ENCODE measurements around the gene ZDHHC18.

Gene ZDHHC18

DNA sequence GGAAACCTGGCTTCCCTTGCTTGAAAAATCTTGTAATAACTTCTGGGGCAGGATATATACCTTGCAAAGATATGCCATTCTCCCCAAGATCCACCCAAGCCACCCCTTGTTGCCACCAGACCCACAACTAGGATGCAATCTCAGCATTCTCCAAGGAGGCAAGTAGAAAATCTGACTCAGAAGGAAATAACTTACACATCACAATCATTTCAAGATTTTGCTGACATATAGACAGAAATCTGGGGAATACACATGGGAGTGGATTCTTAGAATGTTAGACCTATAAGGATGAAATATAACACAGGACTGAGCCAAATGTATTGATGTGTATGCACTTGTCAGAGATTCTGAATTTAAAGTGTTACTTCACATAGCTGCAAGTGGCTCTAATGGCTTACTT, 14.8 kb upstream of the ZDHHC18 start:
- no peak for DNase-seq
- TF ChIP-seq POLR2A (IDR thresholded peaks at IDR 0.05; ENCODE audit: low read length) (no peak), GATA1 (IDR thresholded peaks at IDR 0.05; ENCODE audit: low read depth, low read length) (no peak)

DNA sequence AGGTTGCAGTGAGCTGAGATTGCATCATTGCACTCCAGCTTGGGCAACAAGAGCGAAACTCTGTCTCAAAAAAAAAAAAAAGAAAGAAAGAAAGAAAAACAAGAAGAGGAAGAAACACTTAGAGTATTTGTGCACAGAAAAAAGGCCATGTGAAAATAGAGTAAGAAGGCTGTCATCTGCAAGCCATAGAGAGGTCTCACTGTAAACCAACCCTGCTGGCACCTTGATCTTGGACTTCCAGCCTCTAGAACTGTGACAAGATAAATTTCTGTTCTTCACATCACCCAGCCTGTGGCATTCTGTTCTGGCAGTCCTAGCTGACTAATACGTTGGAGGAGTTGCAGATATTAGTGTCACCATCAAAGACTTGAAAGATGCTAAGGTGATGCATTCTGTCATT, 12.1 kb upstream of the ZDHHC18 start:
- no peak for DNase-seq
- TF ChIP-seq POLR2A (IDR thresholded peaks at IDR 0.05; ENCODE audit: low read length), result no peak
- no peak for TF ChIP-seq GATA1 (IDR thresholded peaks at IDR 0.05; ENCODE audit: low read depth, low read length)

DNA sequence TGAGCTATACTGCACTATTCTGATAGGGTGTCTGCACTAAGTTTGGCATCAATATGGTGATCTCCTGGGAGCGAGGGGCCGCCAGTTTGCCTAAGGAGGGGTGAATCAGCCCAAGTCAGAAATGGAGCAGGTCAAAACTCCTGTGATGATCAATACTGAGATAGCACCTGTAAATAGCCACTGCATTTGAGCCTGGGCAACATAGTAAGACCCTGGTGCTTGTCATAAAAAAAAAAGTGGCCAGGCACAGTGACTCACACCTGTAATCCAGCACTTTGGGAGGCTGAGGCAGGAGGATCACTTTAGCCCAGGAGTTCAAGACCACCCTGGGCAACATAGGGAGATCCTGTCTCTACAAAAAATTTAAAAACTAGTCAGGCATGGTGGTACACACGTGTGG, 11.6 kb upstream of the ZDHHC18 start:
- TF ChIP-seq GATA1 (IDR thresholded peaks at IDR 0.05; ENCODE audit: low read depth, low read length), result no peak
- no peak for DNase-seq

DNA sequence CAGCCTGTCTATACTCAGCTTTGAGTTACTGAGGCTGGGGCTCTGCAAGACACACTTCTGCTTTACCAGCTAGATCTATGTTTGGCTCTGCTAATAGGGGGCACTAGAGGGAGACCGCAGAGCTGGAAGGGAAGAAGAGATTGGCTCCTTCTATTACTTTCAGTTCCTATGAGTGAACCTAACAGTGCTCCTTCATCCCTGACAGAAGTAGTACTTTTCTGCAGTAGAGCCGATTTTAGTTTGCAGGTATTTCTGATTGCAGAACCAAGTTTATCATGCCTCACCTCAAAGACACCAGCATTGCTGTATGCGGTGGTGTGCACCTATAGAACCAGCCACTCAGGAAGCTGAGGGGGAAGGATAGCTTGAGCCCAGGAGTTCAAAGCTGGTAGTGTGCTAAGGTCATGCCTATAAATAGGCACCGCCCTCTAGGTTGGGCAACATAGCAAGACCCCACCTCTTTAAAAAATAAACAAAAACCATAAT, 5.7 kb upstream of the ZDHHC18 start:
- no peak for TF ChIP-seq POLR2A (IDR thresholded peaks at IDR 0.05; ENCODE audit: low read length)
- no peak for TF ChIP-seq GATA1 (IDR thresholded peaks at IDR 0.05; ENCODE audit: low read depth, low read length)
- no peak for DNase-seq

DNA sequence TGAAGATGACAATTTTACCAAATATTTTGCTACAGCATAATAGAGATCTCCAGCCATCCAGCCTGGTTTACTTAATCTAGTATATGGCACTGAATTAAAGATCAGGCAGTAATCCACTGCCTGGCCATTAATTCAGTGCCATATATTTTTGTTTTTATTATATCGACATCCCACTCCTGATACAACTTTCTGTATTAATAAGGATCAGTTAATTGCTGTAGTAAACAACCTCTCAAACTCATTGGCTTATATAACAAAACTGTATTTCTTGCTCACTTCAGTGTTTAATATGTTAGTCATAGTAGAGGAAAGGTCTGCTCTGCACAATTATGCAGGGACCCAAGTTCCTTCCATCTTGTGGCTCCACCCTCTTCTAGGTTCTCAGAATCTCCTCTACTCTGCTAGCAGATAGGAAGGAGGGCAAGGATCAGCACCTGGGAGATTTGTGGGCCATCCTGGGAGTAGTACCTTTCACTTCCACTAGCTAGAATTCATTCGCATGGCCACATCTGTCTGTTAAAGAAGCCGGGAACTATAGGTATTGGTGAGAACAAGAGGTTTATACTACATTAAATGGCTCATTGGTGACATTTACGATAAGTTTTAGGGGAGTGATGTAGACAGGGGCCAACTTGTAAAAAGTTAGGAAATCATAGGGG, 3.6 kb upstream of the ZDHHC18 start:
- TF ChIP-seq POLR2A (IDR thresholded peaks at IDR 0.05; ENCODE audit: low read length) (no peak), GATA1 (IDR thresholded peaks at IDR 0.05; ENCODE audit: low read depth, low read length) (no peak)
- DNase-seq, result no peak

DNA sequence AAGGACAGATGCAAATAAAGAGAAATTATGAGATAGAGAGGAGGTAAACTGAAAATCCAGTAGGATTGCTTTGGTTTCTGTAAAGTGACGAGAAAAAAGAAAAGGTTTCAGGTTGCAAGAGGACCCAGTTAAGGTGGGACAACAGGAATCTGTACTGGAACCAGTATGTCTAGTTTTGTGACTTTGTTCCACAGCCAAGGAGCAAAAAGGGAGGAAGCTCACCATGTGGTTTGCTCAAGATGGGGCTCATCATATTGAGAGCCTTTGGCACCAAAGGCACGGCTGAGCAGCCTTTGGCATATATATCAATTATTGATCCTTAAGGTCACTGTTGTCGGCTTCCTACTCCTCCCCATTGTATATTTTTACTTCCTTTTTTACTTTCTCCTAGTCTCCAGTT, 1.8 kb upstream of the ZDHHC18 start:
- TF ChIP-seq GATA1 (IDR thresholded peaks at IDR 0.05; ENCODE audit: low read depth, low read length) (no peak), POLR2A (IDR thresholded peaks at IDR 0.05; ENCODE audit: low read length) (no peak)
- DNase-seq, result no peak

DNA sequence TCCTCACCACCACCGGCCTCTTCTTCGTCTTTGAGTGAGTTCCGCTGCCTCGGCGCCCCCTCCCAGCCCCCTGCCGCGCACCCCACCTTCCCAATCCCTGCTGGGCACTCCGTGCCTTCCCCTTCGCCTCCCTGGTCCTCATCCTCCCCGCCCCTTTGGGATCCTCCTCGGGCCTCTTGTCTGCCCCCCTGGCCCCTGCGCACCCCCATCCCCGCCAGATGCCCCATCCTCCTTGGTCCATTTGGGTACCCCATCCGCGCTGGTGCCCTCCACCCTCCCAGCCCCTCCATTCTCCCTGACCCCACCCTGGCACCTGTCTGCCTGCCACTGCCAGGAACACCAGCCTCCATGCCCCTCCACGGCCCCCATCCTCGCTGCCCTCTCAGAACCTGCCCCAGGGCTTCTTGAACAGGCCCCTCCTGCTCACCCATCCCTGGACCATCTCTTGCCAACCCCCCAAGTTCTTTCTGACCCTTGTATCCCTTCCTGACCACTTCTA, 667 bp downstream of the ZDHHC18 start:
- TF ChIP-seq GATA1 (IDR thresholded peaks at IDR 0.05; ENCODE audit: low read depth, low read length) (no peak), POLR2A (IDR thresholded peaks at IDR 0.05; ENCODE audit: low read length) (no peak)
- DNase-seq, result no peak

DNA sequence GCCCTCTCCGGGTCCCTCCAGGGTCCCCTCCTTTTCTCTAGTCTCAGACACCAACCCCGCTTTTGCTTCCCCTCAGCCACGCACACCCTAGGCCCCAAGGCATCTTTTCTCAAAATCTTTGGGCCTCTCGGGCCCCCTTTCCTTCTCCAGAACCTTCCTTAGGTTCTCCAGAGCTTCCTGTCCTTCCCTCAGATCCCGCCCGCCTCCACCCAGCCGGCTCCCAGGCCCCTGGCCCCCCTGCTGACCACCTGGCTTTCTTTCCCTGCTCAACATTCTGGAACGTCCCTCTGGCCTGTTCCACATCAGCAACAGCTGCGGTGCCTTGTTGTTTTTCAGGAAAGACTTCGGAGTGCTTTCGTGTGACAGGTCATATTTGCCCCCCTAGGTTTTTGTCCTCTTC, 1.2 kb downstream of the ZDHHC18 start:
- TF ChIP-seq POLR2A (IDR thresholded peaks at IDR 0.05; ENCODE audit: low read length), result no peak
- no peak for TF ChIP-seq GATA1 (IDR thresholded peaks at IDR 0.05; ENCODE audit: low read depth, low read length)
- no peak for DNase-seq

DNA sequence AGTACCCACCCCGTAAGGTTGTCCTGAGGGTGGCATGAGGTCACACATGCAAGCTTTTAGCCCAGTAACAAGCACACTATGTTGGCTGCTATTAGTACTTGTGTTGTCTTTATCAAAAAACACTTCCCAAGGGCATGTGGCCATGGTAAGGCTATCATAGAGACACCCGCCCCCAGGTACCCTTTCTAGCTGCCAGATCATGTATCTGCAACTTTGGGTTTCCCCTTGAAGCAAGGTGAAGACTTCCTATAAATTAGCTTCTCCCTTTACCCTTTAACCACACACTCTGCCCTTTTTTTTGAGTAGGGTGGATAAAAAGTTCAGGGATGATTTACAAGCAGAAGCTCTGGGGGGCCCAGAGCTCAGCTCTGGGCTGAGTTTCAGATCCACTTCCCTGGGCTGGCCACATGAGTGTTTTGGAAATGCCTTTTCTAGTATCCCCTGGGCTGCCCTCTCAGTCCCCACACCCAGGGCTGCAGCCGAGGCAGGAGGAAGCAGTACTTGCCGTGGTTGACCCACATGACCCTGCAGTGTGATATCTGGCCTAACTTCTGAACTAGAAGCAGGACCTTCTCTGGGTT, 2.0 kb downstream of the ZDHHC18 start:
- no peak for TF ChIP-seq GATA1 (IDR thresholded peaks at IDR 0.05; ENCODE audit: low read depth, low read length)
- TF ChIP-seq POLR2A (IDR thresholded peaks at IDR 0.05; ENCODE audit: low read length), result no peak

DNA sequence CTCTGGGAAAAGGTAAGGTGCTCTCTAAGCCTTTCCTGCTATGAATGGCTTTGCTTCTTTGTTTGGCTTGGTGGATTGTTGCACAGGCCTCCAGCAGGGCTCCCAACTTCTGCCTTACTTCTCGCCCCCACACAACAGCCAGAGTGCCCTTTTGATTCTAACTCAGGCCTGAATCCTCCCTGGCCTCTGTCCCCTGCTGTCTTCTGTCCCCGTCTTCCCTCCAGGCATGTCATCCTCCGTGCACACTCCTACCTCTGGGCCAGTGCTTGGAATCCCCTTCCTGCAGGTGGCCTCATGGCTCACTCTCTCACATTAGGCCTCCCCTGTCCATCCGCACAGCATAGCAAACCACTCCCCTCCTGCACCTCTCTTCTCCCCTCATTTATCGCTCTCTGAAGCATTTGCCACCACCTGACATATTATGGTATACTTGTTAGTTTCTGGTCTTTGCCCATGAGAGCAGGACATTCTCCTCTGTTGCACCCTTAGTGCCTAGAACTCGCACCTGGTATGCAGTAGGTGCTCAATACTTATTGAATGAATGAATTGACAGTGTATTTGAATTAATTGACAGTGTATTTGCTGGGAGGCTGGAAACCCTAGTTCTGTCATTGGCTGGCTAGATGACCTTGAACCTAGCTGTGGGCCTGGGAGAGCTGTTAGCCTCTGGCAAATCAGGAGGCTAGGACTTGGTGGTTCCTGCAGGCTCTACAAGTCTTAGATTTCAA, 2.9 kb downstream of the ZDHHC18 start:
- TF ChIP-seq GATA1 (IDR thresholded peaks at IDR 0.05; ENCODE audit: low read depth, low read length), result no peak
- no peak for TF ChIP-seq POLR2A (IDR thresholded peaks at IDR 0.05; ENCODE audit: low read length)
- no peak for DNase-seq

More for the DNA sequence above, 2.0 kb downstream of the ZDHHC18 start:
- DNase-seq, result no peak

DNA sequence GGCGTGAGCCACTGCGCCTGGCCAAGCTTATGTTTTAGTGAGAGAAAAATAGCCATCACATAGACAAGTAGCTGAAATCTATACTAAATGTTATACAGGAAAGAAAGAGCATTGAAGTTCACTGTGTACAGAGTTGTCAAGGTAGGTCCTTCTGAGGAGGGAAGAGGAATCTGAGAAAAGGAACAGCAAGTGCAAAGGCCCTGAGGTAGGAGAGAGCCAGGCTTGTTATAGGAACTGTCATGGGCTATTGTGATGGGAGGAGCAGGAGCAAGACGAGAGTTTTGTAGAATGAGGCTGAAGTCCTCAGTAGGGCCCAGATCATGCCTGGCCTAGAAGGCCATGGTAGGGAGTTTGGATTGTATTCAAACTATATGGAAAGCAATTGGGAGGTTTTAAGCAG, 4.6 kb downstream of the ZDHHC18 start:
- no peak for TF ChIP-seq POLR2A (IDR thresholded peaks at IDR 0.05; ENCODE audit: low read length)
- TF ChIP-seq GATA1 (IDR thresholded peaks at IDR 0.05; ENCODE audit: low read depth, low read length), result no peak
- DNase-seq, result no peak

DNA sequence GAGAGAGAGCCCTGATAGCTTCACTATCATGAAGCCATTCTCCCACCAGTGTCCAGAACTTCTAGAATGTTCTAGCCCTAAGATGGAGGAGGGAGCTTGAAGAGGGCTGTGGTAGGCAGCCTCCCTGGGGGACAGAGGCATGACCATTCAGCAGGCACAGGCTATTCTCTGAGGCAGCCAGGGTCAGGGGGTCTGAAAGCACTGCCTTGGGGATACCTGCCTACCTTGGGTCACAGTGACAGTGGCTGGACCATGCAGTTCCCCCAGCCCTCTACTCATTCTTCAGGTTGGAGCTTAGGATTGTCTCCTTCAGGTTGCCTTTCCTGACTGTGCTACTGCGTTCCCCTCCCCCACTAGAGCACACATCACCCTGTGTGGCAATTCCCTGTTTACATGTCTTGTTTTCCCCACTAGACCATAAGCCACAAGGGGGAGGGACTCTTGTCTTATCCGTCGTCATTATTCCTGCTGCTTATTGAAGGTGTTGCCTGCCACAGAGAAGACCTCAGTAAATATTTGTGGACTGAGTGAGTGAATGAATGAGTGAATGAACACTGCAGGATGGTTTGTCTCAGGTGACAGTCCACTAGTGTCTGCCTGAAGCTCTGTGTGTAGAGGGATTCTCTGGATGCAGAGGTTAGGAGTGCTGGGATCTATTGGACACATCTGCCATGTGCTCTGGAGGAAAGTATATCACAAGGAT, 5.2 kb downstream of the ZDHHC18 start:
- no peak for TF ChIP-seq POLR2A (IDR thresholded peaks at IDR 0.05; ENCODE audit: low read length)
- no peak for TF ChIP-seq GATA1 (IDR thresholded peaks at IDR 0.05; ENCODE audit: low read depth, low read length)
- DNase-seq, result no peak

DNA sequence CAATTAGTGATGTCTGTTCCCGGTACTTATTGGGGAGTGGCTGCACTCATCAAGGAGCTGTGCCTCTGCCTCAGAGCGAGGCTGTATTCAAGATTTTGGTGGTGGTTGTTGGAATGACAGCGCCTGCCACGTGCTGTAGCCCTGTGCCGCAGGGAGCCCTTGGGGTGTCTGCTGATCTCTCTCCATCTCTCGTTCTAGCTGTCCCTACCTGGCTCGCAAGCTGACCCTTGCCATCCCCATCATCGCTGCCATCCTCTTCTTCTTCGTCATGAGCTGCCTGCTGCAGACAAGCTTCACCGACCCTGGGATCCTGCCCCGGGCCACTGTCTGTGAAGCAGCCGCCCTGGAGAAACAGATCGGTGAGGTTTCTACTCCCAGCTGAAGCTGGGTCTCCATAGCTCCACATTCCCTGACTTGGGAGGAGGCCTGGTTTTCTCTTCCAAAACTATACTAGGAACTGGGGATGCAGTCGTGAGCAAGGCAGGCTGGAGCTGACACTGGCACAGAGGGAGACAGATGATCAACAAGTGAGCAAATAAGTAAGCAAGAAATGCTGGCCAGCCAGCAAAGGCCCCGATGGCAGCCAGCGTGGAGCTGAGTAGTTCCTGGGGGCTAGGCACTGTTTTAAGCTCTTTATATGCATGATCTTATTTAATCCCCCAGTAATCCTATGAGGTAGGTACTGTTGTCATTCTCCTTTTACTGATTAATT, 5.9 kb downstream of the ZDHHC18 start:
- no peak for DNase-seq
- TF ChIP-seq GATA1 (IDR thresholded peaks at IDR 0.05; ENCODE audit: low read depth, low read length) (no peak), POLR2A (IDR thresholded peaks at IDR 0.05; ENCODE audit: low read length) (no peak)
